MM.1S (cell line): ENCODE measurements around the gene PRKD2.

ENCODE experiments used
- DNase-seq: peaks from one replicate; pipeline ENCODE4 v3.0.0-alpha.2; 2015
- H2AFZ ChIP-seq: fragments of 300-600 bp; sonication (generic); 2 replicates; pipeline ENCODE4 v1.6.0; 2016; ENCODE audit warnings: antibody characterized with exemption, low read length
- H3F3A ChIP-seq: fragments of 300-600 bp; sonication (generic); 2 replicates; pipeline ENCODE4 v1.6.1; 2016; ENCODE audit warnings: mild to moderate bottlenecking, antibody characterized with exemption, low read length, moderate library complexity, mixed read lengths; ENCODE audit not compliant: insufficient read depth
- H3K27ac ChIP-seq: fragments of 300-600 bp; sonication (generic); 2 replicates; pipeline ENCODE4 v1.5.1; 2016; ENCODE audit warnings: mild to moderate bottlenecking, low read length
- H3K27me3 ChIP-seq: fragments of 300-600 bp; sonication (generic); replicated peaks from 2 replicates; pipeline ENCODE4 v1.6.0; 2016; ENCODE audit warnings: low read length; ENCODE audit not compliant: insufficient read depth
- H3K36me3 ChIP-seq: fragments of 300-600 bp; sonication (generic); replicated peaks from 2 replicates; pipeline ENCODE4 v1.6.1; 2016; ENCODE audit warnings: mild to moderate bottlenecking, low read length, mixed read lengths; ENCODE audit not compliant: insufficient read depth
- H3K4me1 ChIP-seq: fragments of 300-600 bp; sonication (generic); 2 replicates; pipeline ENCODE4 v1.6.1; 2016; ENCODE audit warnings: low read length, mixed read lengths
- H3K4me2 ChIP-seq: fragments of 300-600 bp; sonication (generic); 2 replicates; pipeline ENCODE4 v1.6.0; 2016; ENCODE audit warnings: low read depth, low read length
- H3K4me3 ChIP-seq: fragments of 300-600 bp; sonication (generic); 2 replicates; pipeline ENCODE4 v1.5.1; 2016; ENCODE audit warnings: low read length, mixed read lengths
- H3K79me2 ChIP-seq: fragments of 300-600 bp; sonication (generic); 2 replicates; pipeline ENCODE4 v1.6.1; 2016; ENCODE audit warnings: mixed run types, low read length, mixed read lengths
- H3K9ac ChIP-seq: fragments of 300-600 bp; sonication (generic); 2 replicates; pipeline ENCODE4 v1.6.1; 2016; ENCODE audit warnings: low read length, mixed read lengths
- H3K9me2 ChIP-seq: fragments of 300-600 bp; sonication (generic); replicated peaks from 2 replicates; pipeline ENCODE4 v1.6.1; 2016; ENCODE audit warnings: mild to moderate bottlenecking, low read length, mixed read lengths; ENCODE audit not compliant: insufficient read depth
- H3K9me3 ChIP-seq: fragments of 300-600 bp; sonication (generic); replicated peaks from 2 replicates; pipeline ENCODE4 v1.6.1; 2016; ENCODE audit warnings: mild to moderate bottlenecking, low read length, mixed read lengths; ENCODE audit not compliant: insufficient read depth
- H4K20me1 ChIP-seq: fragments of 300-600 bp; sonication (generic); 2 replicates; pipeline ENCODE4 v1.6.1; 2016; ENCODE audit warnings: mild to moderate bottlenecking, low read length, moderate library complexity, mixed read lengths; ENCODE audit not compliant: insufficient read depth
- EZH2 ChIP-seq: fragments of 300-600 bp; sonication (generic); optimal IDR thresholded peaks from 2 replicates; pipeline ENCODE3; 2017; ENCODE audit warnings: low read depth, mild to moderate bottlenecking, antibody characterized with exemption, low read length, mixed read lengths
- EZH2phosphoT487 ChIP-seq: fragments of 300-600 bp; sonication (generic); IDR thresholded peaks from 2 replicates; pipeline ENCODE4 v1.6.1; 2018; ENCODE audit warnings: antibody characterized with exemption, low read length
- TF ChIP-seq, protein P1 (sequence below): fragments of 300-600 bp; sonication (generic); IDR thresholded peaks from 2 replicates; pipeline ENCODE4 v1.5.1; 2016; ENCODE audit warnings: antibody characterized with exemption, low read length, mixed read lengths

PRKD2 gene

DNA sequence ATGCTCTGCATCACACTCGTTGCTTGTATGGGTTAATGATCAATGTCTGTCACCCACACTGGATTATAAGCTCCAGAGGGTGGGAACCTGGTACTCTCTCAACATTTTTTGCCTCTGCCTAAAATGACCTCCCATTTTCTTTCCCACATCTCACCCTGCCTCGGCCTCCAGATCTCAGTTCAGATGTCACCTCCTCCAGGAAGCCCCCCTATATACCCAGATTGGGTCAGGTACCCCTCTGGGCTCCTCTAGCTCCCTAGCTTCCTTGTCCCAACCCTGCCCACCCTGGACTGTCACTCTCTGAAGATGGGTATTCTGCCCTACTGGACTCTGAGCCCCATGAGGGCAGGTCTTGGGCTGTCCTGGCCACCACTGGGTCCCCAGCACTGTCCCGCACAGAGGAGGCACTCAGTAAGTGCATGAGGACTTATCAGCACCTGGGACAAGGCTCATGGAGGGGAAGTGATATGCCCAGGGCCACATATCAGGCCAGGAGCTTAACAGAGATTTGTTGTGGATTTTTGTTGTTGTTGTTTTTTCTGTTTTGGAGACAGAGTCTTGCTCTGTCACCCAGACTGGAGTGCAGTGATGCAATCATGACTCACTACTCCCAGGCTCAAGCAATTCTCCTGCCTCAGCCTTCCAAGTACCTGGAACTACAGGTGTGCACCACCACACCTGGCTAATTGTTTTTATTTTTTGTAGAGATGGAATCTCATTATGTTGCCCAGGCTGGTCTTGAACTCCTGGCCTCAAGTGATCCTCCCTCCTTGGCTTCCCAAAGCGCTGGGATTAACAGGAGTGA, 23.8 kb downstream of the PRKD2 start:
- H3K9me2 ChIP-seq = no peaks in the 10 kb centered on the region
- no peak overlapping the region for H3K27ac ChIP-seq
- H3K4me3 ChIP-seq = no peak overlapping the region
- H3K79me2 ChIP-seq = peaks cover 51% of the 10 kb centered on the region
- H3F3A ChIP-seq = peaks cover 2% of the 10 kb centered on the region; the same call in 1 of the 2 replicates
- H2AFZ ChIP-seq = no peak overlapping the region
- no peaks in the 10 kb centered on the region for H4K20me1 ChIP-seq
- H3K4me1 ChIP-seq = no peaks in the 10 kb centered on the region
- no peak overlapping the region for H3K9ac ChIP-seq
- no peak for TF ChIP-seq EZH2phosphoT487
- TF ChIP-seq, protein P1, sequence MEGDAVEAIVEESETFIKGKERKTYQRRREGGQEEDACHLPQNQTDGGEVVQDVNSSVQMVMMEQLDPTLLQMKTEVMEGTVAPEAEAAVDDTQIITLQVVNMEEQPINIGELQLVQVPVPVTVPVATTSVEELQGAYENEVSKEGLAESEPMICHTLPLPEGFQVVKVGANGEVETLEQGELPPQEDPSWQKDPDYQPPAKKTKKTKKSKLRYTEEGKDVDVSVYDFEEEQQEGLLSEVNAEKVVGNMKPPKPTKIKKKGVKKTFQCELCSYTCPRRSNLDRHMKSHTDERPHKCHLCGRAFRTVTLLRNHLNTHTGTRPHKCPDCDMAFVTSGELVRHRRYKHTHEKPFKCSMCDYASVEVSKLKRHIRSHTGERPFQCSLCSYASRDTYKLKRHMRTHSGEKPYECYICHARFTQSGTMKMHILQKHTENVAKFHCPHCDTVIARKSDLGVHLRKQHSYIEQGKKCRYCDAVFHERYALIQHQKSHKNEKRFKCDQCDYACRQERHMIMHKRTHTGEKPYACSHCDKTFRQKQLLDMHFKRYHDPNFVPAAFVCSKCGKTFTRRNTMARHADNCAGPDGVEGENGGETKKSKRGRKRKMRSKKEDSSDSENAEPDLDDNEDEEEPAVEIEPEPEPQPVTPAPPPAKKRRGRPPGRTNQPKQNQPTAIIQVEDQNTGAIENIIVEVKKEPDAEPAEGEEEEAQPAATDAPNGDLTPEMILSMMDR = no peak
- TF ChIP-seq EZH2 = no peak
- no peaks in the 10 kb centered on the region for H3K9me3 ChIP-seq
- no peaks in the 10 kb centered on the region for H3K27me3 ChIP-seq
- H3K4me2 ChIP-seq = no peak overlapping the region
- peaks cover 23% of the 10 kb centered on the region for H3K36me3 ChIP-seq
- no peak for DNase-seq

DNA sequence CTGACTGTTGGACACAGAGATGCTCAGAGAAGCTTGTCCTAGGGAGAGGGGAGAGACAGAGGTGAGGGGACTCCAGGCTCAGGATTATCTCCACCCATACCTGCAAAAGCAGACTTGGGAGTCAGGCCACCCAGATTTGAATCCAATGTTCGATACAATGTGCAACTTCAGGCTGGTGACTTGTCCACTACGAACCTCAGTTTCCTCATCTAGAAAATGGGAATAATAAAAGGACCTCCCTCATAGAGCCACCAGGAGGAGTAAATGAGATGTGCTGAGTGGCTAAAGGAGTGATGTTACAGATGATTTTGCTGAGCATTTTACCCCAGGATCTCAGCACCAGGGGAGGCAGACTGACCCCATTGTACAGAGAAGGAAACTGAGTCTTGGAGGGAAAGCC, 25.0 kb downstream of the PRKD2 start:
- H3K4me3 ChIP-seq = no peak overlapping the region
- no peaks in the 10 kb centered on the region for H3K27me3 ChIP-seq
- H3K9ac ChIP-seq = no peak overlapping the region
- no peaks in the 10 kb centered on the region for H3K9me3 ChIP-seq
- peaks cover 2% of the 10 kb centered on the region; the same call in 1 of the 2 replicates for H3F3A ChIP-seq
- H3K79me2 ChIP-seq = peaks cover 51% of the 10 kb centered on the region
- no peak for DNase-seq
- H3K4me2 ChIP-seq = no peak overlapping the region
- no peak overlapping the region for H2AFZ ChIP-seq
- H4K20me1 ChIP-seq = no peaks in the 10 kb centered on the region
- no peaks in the 10 kb centered on the region for H3K9me2 ChIP-seq
- no peak overlapping the region for H3K27ac ChIP-seq
- TF ChIP-seq EZH2phosphoT487 = no peak
- TF ChIP-seq EZH2 = no peak
- TF ChIP-seq, protein P1 = no peak
- peaks cover 23% of the 10 kb centered on the region for H3K36me3 ChIP-seq
- no peaks in the 10 kb centered on the region for H3K4me1 ChIP-seq

DNA sequence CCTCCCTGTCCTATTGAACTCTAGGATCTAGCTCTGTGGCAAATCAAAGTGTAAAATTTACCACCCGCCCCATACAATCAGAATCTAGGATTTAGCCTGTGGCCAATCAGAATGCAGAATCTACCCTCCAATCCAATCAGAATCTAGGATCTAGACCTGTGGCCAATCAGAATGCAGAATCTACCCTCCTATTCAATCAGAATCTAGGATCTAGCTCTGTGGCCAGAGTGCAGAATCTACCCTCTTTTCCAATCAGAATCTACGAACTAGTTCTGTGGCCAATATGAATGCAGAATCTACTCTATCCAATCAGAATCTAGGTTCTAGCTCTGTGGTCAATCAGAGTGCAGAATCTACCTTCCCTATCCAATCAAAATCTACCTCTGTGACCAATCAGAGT, 25.8 kb downstream of the PRKD2 start:
- Histone ChIP-seq H4K20me1 (no peaks in the 10 kb centered on the region), H3K4me3 (no peak overlapping the region), H3K4me2 (no peak overlapping the region), H3F3A (peaks cover 2% of the 10 kb centered on the region; the same call in 1 of the 2 replicates), H2AFZ (no peak overlapping the region), H3K9me3 (no peaks in the 10 kb centered on the region), H3K9me2 (no peaks in the 10 kb centered on the region), H3K27ac (no peak overlapping the region), H3K4me1 (no peaks in the 10 kb centered on the region), H3K27me3 (no peaks in the 10 kb centered on the region), H3K36me3 (peaks cover 23% of the 10 kb centered on the region), H3K9ac (no peak overlapping the region), H3K79me2 (peaks cover 48% of the 10 kb centered on the region)
- TF ChIP-seq, protein P1 = no peak
- TF ChIP-seq EZH2phosphoT487 (no peak), EZH2 (no peak)
- DNase-seq = no peak
